OCI-LY1 (cell line): ENCODE data around the gene BDH1.

Source experiments
- H2AFZ ChIP-seq: fragments of 200-600 bp; sonication (generic), shearing (Covaris generic); 2 replicates; pipeline ENCODE4 v1.6.0; 2014; ENCODE audit warnings: antibody characterized with exemption, mild to moderate bottlenecking, low read length
- H3F3A ChIP-seq: fragments of 200-600 bp; sonication (generic), shearing (Covaris generic); 2 replicates; pipeline ENCODE4 v1.6.0; 2014; ENCODE audit warnings: mild to moderate bottlenecking, antibody characterized with exemption, low read length, moderate library complexity; ENCODE audit not compliant: insufficient read depth
- H3K27ac ChIP-seq: fragments of 200-600 bp; sonication (generic); 2 replicates; pipeline ENCODE4 v1.5.1; 2014; ENCODE audit warnings: low read length, mixed run types, mild to moderate bottlenecking, low read depth; ENCODE audit not compliant: poor library complexity, severe bottlenecking
- H3K27me3 ChIP-seq: fragments of 200-600 bp; sonication (generic); 2 replicates; pipeline ENCODE4 v1.6.0; 2014; ENCODE audit warnings: antibody characterized with exemption, mild to moderate bottlenecking, low read length, moderate library complexity; ENCODE audit not compliant: insufficient read depth
- H3K36me3 ChIP-seq: fragments of 200-600 bp; sonication (generic); 2 replicates; pipeline ENCODE4 v1.6.1; 2014; ENCODE audit warnings: mild to moderate bottlenecking, antibody characterized with exemption, low read length, moderate library complexity, mixed read lengths; ENCODE audit not compliant: insufficient read depth
- H3K4me1 ChIP-seq: fragments of 200-600 bp; sonication (generic); 2 replicates; pipeline ENCODE4 v1.5.1; 2014; ENCODE audit warnings: mild to moderate bottlenecking, low read length, moderate library complexity; ENCODE audit not compliant: insufficient read depth, severe bottlenecking
- H3K4me2 ChIP-seq: fragments of 200-600 bp; sonication (generic), shearing (Covaris generic); 2 replicates; pipeline ENCODE4 v1.6.1; 2014; ENCODE audit warnings: low read length
- H3K4me3 ChIP-seq: fragments of 200-600 bp; sonication (generic); 2 replicates; pipeline ENCODE4 v1.5.1; 2014; ENCODE audit warnings: low read length, low read depth, mild to moderate bottlenecking, mixed read lengths; ENCODE audit not compliant: poor library complexity, severe bottlenecking
- H3K79me2 ChIP-seq: fragments of 200-600 bp; shearing (Covaris generic); 2 replicates; pipeline ENCODE4 v1.6.1; 2016; ENCODE audit warnings: mixed run types, low read length, mixed read lengths; ENCODE audit not compliant: insufficient read depth
- H3K9ac ChIP-seq: fragments of 200-600 bp; sonication (generic), shearing (Covaris generic); 2 replicates; pipeline ENCODE4 v1.6.1; 2014; ENCODE audit warnings: mild to moderate bottlenecking, low read length, mixed read lengths
- H3K9me2 ChIP-seq: fragments of 200-600 bp; sonication (generic), shearing (Covaris generic); 2 replicates; pipeline ENCODE4 v1.6.1; 2014; ENCODE audit warnings: low read depth, mild to moderate bottlenecking, low read length, mixed read lengths
- H3K9me3 ChIP-seq: fragments of 200-600 bp; shearing (Covaris generic); 2 replicates; pipeline ENCODE4 v1.6.1; 2014; ENCODE audit warnings: low read length, mixed read lengths
- H4K20me1 ChIP-seq: fragments of 200-600 bp; sonication (generic), shearing (Covaris generic); 2 replicates; pipeline ENCODE4 v1.6.0; 2016; ENCODE audit warnings: mild to moderate bottlenecking, low read length; ENCODE audit not compliant: insufficient read depth
- CTCF ChIP-seq: fragments of 200-600 bp; sonication (generic), shearing (Covaris generic); IDR thresholded peaks from 2 replicates; pipeline ENCODE4 v1.5.1; 2017; ENCODE audit warnings: mild to moderate bottlenecking, antibody characterized with exemption, low read length, moderate library complexity, mixed read lengths
- EZH2 ChIP-seq: fragments of 200-600 bp; sonication (generic), shearing (Covaris generic); IDR thresholded peaks from 2 replicates; pipeline ENCODE4 v1.8.0; 2017; ENCODE audit warnings: borderline replicate concordance, mixed run types, mild to moderate bottlenecking, antibody characterized with exemption, low read length, moderate library complexity, mixed read lengths

The BDH1 gene

DNA sequence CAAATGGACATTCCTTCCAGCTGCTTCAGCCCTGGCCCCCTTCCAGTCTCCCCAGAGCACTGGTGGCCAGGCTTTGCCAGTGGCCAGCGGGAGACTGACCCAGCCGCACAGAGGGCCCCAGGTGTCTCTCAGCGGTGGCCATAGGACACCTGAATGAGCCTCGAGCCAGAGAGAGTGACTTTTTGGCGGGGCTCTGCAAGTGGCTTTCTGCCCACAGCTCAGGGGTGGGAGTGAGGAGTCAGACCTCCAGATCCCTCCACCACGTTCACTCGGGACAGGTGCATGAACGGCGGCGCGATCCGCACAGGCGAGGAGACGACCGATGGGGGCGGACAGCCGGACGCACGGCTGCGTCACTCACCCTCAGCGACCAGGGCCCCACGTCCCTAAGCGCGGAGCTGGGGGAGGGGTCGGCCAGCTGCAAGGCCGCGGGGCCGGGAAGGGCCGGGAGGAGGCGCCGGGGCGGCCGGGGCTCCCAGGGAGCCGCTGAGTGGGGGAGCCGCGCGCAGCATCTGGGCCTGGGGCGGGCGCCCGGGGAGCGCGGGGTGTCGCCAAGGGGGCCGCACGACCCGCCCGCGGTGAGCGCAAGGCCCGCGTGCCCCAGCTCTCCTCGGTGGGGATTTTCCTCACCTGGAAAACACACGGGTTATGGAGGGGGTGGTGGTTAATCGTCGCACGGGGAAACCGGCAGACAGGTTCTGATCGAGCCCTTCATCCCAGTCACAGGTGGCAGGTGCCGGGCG is 57.1 kb downstream of the BDH1 start:
- no peak overlapping the region for H2AFZ ChIP-seq
- H3K36me3 ChIP-seq: no peaks in the 10 kb centered on the region; the same call in 1 of the 2 replicates
- no peaks in the 10 kb centered on the region for H3K9me2 ChIP-seq
- TF ChIP-seq EZH2 (no peak), CTCF (no peak)
- no peak overlapping the region for H3K4me2 ChIP-seq
- H4K20me1 ChIP-seq: no peaks in the 10 kb centered on the region
- H3K9ac ChIP-seq: no peak overlapping the region
- peaks cover 7% of the 10 kb centered on the region for H3K4me1 ChIP-seq
- peaks cover 4% of the 10 kb centered on the region; the same call in 1 of the 2 replicates for H3K9me3 ChIP-seq
- no peak overlapping the region for H3K4me3 ChIP-seq
- no peak overlapping the region for H3K27ac ChIP-seq
- H3F3A ChIP-seq: no peaks in the 10 kb centered on the region
- 0 out of 2 replicates have a peak, but pooled peaks cover 2% of the 10 kb centered on the region for H3K27me3 ChIP-seq
- no peaks in the 10 kb centered on the region for H3K79me2 ChIP-seq

DNA sequence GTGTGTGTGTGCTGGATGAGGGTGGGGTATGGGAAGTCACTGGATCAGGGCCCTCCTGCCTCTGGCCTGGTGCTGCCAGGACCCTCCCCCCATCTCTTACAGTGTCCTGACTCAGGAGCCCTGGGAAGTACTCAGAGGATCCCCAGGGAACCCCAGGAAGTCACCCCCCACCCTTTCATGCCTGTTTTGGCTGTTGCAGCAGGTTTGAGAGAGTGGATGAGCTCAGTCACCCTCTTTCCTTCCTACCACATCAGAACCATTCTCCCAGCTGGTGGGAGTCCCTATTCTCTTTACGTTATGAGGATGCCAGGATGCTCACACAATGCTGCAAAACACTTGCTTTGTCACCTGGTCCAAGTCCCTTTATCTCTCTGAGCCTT is 59.0 kb downstream of the BDH1 start:
- H3K9me2 ChIP-seq: no peaks in the 10 kb centered on the region
- no peak overlapping the region for H3K27ac ChIP-seq
- 0 out of 2 replicates have a peak, but pooled peaks cover 2% of the 10 kb centered on the region for H3K27me3 ChIP-seq
- no peak overlapping the region for H3K9ac ChIP-seq
- no peak for TF ChIP-seq EZH2
- peaks cover 4% of the 10 kb centered on the region; the same call in 1 of the 2 replicates for H3K9me3 ChIP-seq
- H3K4me2 ChIP-seq: no peak overlapping the region
- H3K4me3 ChIP-seq: no peak overlapping the region
- no peaks in the 10 kb centered on the region for H3F3A ChIP-seq
- no peaks in the 10 kb centered on the region for H4K20me1 ChIP-seq
- no peaks in the 10 kb centered on the region for H3K79me2 ChIP-seq
- no peaks in the 10 kb centered on the region; the same call in 1 of the 2 replicates for H3K36me3 ChIP-seq
- no peak overlapping the region for H2AFZ ChIP-seq
- peaks cover 4% of the 10 kb centered on the region for H3K4me1 ChIP-seq

GRCh38 chr3:197495999-197496745 is 59.6 kb downstream of the BDH1 start:
- Histone ChIP-seq H3K36me3 (no peaks in the 10 kb centered on the region; the same call in 1 of the 2 replicates), H2AFZ (no peak overlapping the region), H3K27me3 (0 out of 2 replicates have a peak, but pooled peaks cover 2% of the 10 kb centered on the region), H3K79me2 (no peaks in the 10 kb centered on the region), H3K9me3 (peaks cover 4% of the 10 kb centered on the region; the same call in 1 of the 2 replicates), H3K4me3 (no peak overlapping the region), H4K20me1 (no peaks in the 10 kb centered on the region), H3K4me1 (no peaks in the 10 kb centered on the region), H3F3A (no peaks in the 10 kb centered on the region), H3K9ac (no peak overlapping the region), H3K4me2 (no peak overlapping the region), H3K9me2 (no peaks in the 10 kb centered on the region), H3K27ac (no peak overlapping the region)
- TF ChIP-seq CTCF (no peak), EZH2 (no peak)
